Right kidney (tissue), 1 donor: Measurements from ENCODE around the gene NUP88.
A peak's percentile ranks its signal among the peaks of the same experiment; 100 is the strongest.

Source experiments
- DNase-seq: peaks from one replicate; pipeline ENCODE4 v3.0.0-alpha.2; 2016

NUP88 gene

GRCh38 chr17:5419959-5420653, 644 bp upstream of the NUP88 start, which contains the start of gene RPAIN:
TSS of gene RPAIN (plus strand) at chr17:5420182. CDS start at chr17:5420211, 29 bp downstream.
- peak; percentile 95 for DNase-seq

GRCh38 chr17:5418858-5419355, 555 bp downstream of the NUP88 start:
- DNase-seq: no peak

DNA sequence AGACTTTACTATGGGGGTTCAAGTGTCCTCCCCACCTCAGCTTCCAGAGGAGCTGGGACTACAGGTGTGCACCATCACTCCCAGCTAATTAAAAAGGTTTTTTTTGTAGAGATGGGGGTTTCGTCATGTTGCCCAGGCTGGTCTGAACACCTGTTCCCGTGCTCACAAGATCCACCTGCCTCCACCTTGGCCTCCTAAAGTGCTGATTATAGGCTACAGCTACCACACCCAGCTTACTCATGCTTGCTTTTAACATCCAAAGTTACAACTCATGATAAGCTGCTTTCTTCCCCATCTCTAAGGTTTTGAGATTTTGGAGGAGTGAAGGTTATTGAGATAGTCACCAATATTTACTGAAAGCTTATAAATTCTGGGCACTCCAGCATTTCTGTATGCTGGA, 2.6 kb downstream of the NUP88 start:
- no peak for DNase-seq

GRCh38 chr17:5413682-5414081, 5.8 kb downstream of the NUP88 start:
- DNase-seq: no peak

GRCh38 chr17:5410594-5411272, 8.7 kb downstream of the NUP88 start:
- no peak for DNase-seq

DNA sequence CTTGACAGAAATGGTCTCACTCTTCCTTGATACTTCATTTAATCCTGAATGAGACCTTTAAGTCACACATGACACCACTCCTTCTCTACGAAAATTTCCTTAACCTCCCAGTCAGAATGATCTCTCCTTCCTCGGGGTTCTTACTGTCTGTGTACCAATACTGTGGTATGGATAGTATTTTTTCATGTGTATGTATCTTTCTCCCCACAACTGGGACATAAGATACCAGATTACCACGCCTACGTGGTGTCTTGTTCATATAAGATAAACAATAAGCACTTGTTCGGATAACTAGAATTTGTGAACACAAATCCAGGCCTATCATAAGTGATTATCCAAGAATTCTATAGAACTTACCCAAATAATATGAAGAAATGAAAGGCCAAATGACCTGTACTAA, 11.3 kb downstream of the NUP88 start:
- DNase-seq: no peak

DNA sequence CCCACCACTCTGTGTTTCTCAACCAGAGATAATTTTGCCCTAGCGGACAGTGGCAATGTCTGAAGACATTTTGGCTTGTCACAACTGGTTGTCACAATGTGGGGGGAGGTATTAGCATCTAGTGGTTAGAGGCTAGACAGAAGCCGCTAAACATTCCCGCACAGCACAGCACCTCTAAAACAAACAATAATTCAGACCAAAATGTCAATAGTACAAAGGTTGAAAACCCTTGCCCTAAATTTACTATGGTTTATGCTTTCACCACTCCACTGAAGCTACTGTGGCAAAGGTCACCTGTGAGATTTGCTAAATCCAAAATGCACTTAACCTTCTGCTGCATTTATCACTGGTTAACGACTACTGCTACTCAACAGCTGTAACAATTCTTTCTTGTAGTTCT, 14.1 kb downstream of the NUP88 start:
- no peak for DNase-seq

DNA sequence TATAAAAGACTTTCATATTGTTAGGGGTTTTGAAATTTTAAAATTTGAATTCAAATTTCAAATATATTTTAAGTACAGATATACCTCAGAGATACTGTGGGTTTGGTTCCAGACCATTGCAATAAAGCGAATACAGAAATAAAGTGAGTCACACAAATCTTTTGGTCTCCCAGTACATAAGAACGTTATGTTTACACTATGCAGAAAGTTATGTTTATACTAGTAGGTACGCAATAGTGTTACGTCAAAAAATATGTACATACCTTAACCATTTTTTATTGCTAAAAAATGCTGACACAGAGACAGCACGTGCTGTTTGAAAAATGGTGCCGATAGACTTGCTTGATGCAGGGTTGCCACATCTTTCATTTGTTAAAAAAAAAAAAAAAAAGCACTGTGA, 19.7 kb downstream of the NUP88 start:
- DNase-seq: no peak

- no peak for DNase-seq
Measured at GRCh38 chr17:5396612-5397011, 22.9 kb downstream of the NUP88 start.

GRCh38 chr17:5391678-5392077, 27.8 kb downstream of the NUP88 start:
- no peak for DNase-seq

- no peak for DNase-seq
Measured at GRCh38 chr17:5381542-5381941, 37.9 kb downstream of the NUP88 start.

DNA sequence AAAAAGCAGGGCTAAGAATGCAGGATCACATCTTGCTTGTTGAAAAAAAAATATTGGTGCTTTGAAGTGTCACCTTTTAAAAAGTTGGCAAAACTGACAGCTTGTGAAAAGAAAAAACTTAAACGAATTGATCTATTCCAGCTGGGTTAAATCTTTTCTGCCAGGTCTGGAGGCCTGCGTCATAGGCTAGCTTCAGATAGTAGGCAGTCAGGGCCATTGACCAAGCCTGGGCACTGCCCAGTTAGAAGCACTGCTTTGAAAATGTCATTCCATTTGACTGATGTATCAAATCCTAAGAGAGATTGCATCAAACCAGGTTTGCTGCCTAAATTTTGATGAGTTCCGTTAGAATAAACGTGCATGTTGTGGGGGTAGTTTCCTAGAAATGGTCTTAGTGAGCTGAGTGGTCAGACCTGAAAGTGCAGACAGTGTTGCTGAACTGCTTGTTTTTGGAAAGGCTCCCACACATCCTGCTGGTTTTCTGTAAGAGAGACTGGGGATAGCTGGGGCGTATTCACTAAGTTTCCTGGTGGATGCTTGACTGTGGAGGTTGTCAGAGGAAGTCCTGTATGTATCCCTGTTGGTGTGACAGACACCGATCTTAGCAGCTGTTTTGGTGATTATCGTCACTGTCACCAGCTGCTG, 38.8 kb downstream of the NUP88 start:
- DNase-seq: no peak

DNA sequence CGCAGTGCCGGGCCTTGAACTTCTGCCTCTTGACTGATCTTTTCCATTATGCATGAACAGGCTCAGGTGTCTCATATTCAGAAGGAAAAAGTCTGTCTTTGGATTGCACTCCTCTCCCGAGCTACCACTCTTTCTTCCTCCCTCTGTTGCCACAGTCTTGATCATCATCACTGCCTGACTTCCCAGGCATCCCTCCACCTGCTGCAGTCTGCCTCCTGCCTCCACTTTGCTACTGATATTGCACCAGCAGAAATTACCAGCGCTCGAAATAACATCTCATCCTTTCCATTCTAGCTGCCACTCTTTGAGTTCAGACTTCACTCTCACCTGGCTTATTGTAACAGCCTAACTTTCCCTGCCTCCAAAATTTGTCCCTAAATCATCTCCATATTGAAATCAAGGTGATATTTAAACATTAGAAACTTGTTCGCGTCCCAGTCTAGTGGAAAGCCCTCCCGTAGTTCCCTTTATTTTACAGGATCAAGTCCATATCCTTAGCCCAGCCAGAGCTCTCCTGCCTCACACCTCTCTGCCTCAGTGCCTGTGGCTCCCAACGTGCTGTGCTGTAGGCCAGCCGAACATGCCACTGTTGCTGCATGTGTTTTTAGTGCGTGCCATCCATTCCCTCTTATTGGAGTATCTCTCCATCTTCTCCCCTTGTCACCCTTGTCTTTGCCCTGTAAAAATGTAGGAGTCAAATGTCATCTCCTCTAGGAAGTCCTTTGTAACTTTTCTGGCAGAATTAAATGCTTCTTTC, 39.9 kb downstream of the NUP88 start:
- DNase-seq: no peak

DNA sequence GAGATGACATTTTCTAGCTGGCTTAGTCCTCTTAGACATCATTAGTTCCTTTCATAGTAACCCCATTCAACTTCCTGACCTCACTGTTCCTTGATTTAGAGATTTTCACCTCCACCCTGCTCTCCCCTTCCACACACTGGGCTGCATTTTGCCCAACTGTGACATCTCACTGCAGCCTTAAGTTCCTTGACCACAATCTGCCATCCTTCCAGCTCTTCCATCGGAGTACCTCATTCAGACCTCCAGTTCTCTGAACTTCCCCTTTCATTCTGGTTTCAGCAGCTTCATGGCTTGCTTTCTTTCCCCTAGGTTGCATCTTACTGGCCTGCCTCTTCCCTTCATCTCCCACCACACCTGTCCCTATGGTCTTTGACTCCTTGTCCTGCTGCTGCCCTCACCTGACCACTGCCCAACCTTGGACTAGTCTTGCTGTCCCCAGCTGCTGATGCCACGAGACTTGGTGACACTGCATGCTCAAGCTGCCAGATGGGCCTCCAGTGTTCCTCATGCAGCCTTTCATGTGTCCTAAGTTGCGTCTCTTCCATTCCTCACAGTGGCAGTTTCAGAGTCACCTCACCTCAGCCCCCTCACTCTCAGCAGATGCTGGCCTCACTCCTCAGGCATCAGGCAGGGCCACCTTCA, 40.8 kb downstream of the NUP88 start:
- DNase-seq: no peak

DNA sequence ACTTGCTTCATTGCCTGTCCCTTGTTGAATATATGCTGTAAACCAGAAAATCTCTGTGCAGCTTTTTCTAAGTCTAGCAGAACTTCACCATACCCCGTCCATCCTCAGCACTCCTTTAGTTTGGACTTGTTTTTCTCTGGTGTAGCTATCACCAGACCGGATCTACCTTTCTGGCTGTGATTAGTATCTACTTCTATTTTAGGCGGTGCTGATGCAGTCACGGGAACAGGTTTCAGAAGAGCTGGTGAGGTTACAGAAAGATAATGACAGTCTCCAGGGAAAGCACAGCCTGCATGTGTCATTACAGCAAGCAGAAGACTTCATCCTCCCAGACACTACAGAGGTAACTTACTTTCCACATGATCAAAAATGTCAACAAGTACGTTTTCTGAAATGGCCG, 46.4 kb downstream of the NUP88 start:
- DNase-seq: no peak

GRCh38 chr17:5370411-5370810, 49.1 kb downstream of the NUP88 start:
- DNase-seq: no peak

DNA sequence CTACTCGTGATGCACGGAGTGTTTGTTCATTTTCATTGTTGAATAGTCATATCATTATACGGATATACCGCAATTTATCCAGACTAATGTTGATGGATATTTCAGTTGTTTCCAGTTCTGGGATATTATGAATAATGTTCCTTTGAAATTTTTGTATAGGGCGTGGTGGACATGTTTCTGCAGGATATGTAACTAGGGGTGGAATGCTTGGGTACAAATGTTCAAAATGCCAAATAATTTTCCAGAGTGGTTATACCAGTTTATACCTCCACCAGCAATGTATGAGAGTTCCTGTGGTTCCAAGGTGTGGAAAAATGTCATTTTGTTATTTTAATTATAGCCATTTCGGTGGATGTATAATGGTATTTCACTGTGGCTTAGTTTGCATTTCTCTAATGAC, 53.6 kb downstream of the NUP88 start:
- no peak for DNase-seq

GRCh38 chr17:5364696-5365095, 54.8 kb downstream of the NUP88 start:
- DNase-seq: no peak

GRCh38 chr17:5364156-5364555, 55.3 kb downstream of the NUP88 start:
- no peak for DNase-seq

DNA sequence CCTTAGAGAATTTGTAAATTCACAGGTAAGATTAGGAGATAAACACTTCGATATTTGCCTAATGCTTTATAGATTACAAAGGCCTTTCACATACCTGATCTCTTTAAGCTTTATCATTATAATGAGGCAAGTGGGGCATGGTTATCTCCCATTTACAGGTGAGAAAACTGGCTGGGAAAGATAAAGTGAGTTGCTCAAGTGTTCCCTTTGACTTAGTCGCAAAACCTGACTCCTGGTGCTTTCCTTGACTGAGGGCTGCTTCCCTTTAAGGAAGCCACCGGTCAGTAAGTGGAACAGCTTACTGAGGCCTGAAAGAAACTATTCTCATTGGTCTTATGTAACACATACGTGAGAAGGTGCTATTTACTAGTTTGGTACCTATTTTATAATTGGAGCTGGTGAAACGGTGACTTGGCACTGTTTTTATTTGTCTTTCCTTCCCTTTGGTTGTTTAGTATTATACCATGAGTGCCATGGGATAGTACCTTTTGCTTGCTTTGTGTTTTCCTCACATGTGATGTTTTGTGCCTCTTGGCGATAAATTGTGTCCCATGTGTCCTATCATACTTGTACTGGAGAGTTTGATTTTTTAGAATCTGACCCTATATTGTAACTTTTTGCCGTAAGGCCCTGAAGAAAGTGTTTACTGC, 57.2 kb downstream of the NUP88 start:
- no peak for DNase-seq

GRCh38 chr17:5361426-5361825, 58.0 kb downstream of the NUP88 start:
- DNase-seq: no peak
